Skeletal muscle satellite cell (primary cell): ENCODE measurements around the gene TTC16.

Experiments used
- H3K27me3 ChIP-seq: 2 replicates; pipeline ENCODE4 v1.7.0; 2013; ENCODE audit warnings: low read length; ENCODE audit not compliant: control insufficient read depth, insufficient read depth
- H3K36me3 ChIP-seq: 2 replicates; pipeline ENCODE4 v1.7.0; 2013; ENCODE audit warnings: mild to moderate bottlenecking, control low read depth, low read length; ENCODE audit not compliant: insufficient read depth
- H3K4me1 ChIP-seq: 2 replicates; pipeline ENCODE4 v1.7.0; 2013; ENCODE audit warnings: low read length; ENCODE audit not compliant: control insufficient read depth, insufficient read depth
- H3K4me2 ChIP-seq: 2 replicates; pipeline ENCODE4 v1.7.0; 2013; ENCODE audit warnings: mild to moderate bottlenecking, low read length
- H3K4me3 ChIP-seq: 2 replicates; pipeline ENCODE4 v1.7.0; 2013; ENCODE audit warnings: low read length
- H3K9ac ChIP-seq: 2 replicates; pipeline ENCODE4 v1.7.0; 2013; ENCODE audit warnings: mild to moderate bottlenecking, low read depth, low read length, moderate library complexity
- H3K9me3 ChIP-seq: replicated peaks from 2 replicates; pipeline ENCODE4 v1.7.0; 2013; ENCODE audit warnings: mild to moderate bottlenecking, control low read depth, low read length

TTC16 gene

DNA sequence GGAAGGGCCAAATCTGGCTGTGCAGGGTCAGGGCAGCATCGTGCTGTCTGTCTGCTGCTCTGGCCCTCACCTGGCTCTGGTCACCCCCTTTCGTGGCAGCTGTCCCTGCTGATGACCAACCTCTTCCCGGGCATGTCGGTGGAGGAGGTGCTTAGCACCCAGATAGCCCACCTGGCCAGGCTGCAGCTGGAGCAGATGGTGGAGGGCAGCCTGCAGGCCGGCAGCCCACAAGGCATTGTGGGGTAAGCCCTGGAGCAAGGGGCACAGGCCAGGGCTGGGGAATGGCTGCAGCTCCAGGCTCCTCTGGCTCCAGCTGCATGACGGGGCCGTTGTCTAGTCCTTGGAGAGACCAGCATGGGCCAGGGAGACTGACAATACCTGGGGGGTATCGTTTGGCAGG is 11.0 kb downstream of the TTC16 start:
- Histone ChIP-seq H3K27me3 (no peaks in the 10 kb centered on the region), H3K9me3 (no peaks in the 10 kb centered on the region), H3K4me3 (no peak overlapping the region), H3K36me3 (no peaks in the 10 kb centered on the region), H3K9ac (no peak overlapping the region), H3K4me2 (no peak overlapping the region), H3K4me1 (peaks cover 20% of the 10 kb centered on the region)

DNA sequence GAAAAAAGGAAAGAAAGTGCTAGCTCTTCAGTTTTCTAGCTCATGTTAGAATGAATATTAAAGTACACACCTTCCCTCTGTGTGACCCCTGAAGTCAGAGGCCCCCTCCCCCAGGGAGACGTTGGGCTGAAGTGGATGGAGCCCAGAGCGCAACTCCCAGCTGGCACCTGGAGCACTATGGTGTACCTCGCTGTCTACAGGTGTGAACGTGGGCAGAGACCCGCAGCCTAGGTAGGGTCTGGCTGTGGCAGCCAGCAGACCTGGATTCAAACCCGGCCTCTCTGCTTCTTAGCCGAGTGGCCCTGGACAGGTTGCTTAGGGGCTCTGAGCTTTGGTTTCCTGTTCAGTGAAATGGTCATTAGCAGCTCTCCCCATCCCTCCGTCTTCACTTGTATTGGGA is 12.9 kb downstream of the TTC16 start:
- H3K36me3 ChIP-seq: no peaks in the 10 kb centered on the region
- peaks cover 10% of the 10 kb centered on the region for H3K4me1 ChIP-seq
- H3K9me3 ChIP-seq: no peaks in the 10 kb centered on the region
- no peak overlapping the region for H3K4me3 ChIP-seq
- no peak overlapping the region for H3K9ac ChIP-seq
- no peak overlapping the region for H3K4me2 ChIP-seq
- H3K27me3 ChIP-seq: no peaks in the 10 kb centered on the region

DNA sequence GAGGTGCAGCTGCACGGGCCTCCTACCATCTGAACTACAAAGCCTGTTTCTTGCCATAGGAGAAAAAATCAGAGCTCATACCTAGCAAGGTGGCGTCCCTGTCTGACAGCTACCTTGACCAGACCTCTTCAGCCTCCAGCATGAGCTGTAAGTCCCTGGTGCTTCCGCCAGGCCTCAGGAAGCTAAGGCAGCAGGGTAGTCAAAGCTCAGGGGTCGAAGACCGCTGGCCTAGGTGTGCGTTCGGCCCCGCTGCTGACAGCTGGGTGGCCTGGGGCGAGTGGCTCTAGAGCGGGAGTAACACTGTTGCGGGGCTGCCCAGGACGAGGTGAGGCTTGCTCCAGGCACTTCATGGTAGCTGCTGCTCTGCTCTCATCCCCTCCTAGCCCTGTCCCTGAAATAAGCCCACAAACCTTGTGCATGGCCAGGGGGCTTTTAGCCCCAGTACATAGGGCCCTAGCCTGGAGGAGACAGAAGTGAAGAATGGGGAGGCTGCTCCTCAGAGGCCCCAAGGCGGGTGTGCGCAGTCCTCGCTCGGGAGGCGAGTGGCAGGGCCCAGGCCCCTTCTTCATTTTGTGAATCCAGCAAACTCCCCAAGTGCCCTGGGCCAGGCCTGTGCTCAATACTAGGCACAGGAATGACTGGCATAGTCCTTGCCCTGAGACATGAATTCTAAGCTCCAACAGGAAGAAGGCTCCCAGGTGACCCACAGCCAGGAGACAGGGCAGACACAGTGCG is 13.8 kb downstream of the TTC16 start:
- no peak overlapping the region for H3K4me3 ChIP-seq
- H3K36me3 ChIP-seq: no peaks in the 10 kb centered on the region
- no peak overlapping the region for H3K4me2 ChIP-seq
- no peak overlapping the region for H3K9ac ChIP-seq
- peaks cover 8% of the 10 kb centered on the region for H3K4me1 ChIP-seq
- H3K9me3 ChIP-seq: no peaks in the 10 kb centered on the region
- no peaks in the 10 kb centered on the region for H3K27me3 ChIP-seq

DNA sequence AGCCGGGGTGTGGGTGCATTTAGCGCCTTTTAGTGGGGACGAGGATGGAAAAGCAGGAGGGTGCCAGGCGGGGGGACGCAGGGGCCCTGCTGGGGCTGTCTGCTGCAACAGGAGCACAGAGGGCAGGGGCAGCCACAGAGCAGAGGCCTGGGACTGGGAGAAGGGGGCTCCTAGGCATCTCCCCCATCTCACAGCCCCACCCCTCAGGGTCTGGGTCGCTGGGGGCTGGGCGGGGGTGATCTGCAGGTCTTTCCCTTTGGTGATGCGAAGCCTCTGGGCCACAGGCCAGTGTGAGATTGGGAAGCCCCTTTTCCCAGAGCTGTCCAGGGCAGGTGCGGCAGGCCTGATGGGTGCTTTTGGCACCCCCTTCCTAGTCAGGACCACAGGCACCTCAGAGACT is 14.4 kb downstream of the TTC16 start:
- no peak overlapping the region for H3K4me3 ChIP-seq
- peaks cover 6% of the 10 kb centered on the region for H3K4me1 ChIP-seq
- H3K27me3 ChIP-seq: no peaks in the 10 kb centered on the region
- H3K9me3 ChIP-seq: no peaks in the 10 kb centered on the region
- H3K4me2 ChIP-seq: no peak overlapping the region
- no peaks in the 10 kb centered on the region for H3K36me3 ChIP-seq
- H3K9ac ChIP-seq: no peak overlapping the region

DNA sequence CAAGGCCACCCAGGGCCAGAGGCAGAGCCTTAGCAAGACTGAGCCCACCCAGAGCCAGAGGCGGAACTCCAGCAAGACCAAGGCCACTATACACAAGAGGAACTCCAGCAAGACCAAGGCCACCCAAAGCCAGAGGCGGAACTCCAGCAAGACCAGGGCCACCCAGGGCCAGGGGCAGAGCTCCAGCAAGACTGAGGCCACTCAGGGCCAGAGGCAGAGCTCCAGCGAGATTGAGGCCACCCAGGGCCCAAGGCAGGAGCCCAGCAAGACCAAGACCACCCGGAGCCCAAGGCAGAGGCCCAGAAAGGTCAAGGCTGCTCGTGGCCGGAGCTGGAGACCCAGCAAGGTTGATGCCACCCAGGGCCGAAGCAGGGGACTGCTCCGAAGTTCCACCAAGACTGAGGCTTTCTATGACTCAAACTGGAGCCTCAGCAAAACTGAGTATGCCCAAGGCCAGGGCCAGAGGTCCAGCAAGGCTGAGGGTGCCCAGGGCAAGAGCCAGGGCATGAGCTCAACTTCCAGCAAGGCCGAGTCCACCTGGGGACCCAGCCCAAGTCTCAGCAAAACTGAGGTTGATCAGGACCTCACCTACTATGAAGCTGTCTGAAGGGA is 15.0 kb downstream of the TTC16 start:
- Histone ChIP-seq H3K4me1 (peaks cover 10% of the 10 kb centered on the region), H3K36me3 (no peaks in the 10 kb centered on the region), H3K4me2 (no peak overlapping the region), H3K9ac (no peak overlapping the region), H3K4me3 (no peak overlapping the region), H3K27me3 (no peaks in the 10 kb centered on the region), H3K9me3 (no peaks in the 10 kb centered on the region)

DNA sequence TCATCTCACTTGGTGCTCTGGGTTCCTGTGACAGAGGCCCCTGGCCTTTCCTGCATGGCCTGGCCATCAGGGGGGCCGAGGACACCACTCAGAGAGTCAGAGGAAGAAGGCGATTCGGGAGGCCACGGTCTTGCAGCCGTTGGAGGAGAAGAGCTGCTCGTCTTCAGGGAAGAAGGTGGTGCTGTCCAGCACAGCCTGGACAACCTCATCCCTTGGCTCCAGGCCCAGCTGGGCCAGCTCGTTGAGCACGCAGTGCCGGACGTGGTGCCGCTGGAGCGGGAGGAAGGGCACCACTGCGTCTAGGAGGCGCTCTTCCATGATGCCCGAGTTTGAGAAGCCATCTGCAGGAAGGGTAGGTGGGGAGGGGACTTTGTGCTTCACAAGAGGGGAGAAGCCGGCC is 16.1 kb downstream of the TTC16 start:
- Histone ChIP-seq H3K4me1 (peaks cover 10% of the 10 kb centered on the region), H3K4me3 (no peak overlapping the region), H3K36me3 (no peaks in the 10 kb centered on the region)

DNA sequence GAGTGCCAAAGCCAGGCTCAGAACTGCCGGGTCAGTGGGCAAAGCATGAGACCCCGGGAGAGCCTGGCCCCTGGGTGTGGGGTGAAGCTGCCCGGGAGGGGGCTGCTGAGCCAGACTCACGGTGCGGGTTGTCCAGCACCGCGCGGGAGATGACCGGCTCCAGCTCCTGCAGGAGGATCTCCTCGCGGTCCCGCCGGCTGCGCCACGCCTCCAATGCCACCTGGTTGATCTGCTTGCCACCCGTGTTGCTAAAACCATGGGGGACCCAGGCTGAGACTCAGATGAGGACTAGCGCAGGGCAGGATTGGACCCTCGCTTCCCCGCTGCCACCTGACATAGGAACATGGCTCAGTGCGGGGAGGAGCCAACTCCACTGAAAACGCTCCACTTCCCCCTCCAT is 16.6 kb downstream of the TTC16 start:
- no peak overlapping the region for H3K4me2 ChIP-seq
- no peaks in the 10 kb centered on the region for H3K9me3 ChIP-seq
- no peaks in the 10 kb centered on the region for H3K36me3 ChIP-seq
- H3K4me1 ChIP-seq: peaks cover 10% of the 10 kb centered on the region
- H3K27me3 ChIP-seq: peaks cover 3% of the 10 kb centered on the region
- H3K9ac ChIP-seq: no peak overlapping the region
- no peak overlapping the region for H3K4me3 ChIP-seq

More for the DNA sequence above, 16.1 kb downstream of the TTC16 start:
- Histone ChIP-seq H3K9ac (no peak overlapping the region), H3K27me3 (no peaks in the 10 kb centered on the region), H3K9me3 (no peaks in the 10 kb centered on the region), H3K4me2 (no peak overlapping the region)

DNA sequence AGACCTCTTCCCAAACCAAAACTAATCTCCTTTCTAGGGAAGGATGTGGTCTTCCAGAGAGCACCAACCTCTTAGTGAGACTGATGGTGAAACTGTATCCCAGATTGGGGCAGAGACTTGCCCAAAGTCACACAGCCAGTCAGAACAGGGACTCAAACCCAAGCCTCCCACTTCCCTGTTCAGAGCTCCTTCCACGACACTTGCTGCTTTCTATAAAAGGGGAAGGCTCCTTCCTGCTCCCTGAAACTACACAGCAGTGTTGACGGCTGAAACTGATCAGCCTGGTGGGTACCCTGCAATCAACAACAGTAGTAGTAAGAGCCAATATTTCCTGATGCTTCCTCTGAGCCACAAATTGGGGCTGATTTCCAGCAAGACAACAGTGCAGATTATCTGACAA is 17.7 kb downstream of the TTC16 start:
- Histone ChIP-seq H3K4me2 (no peak overlapping the region), H3K9ac (no peak overlapping the region), H3K4me1 (peaks cover 10% of the 10 kb centered on the region), H3K9me3 (no peaks in the 10 kb centered on the region), H3K36me3 (no peaks in the 10 kb centered on the region), H3K27me3 (peaks cover 11% of the 10 kb centered on the region), H3K4me3 (no peak overlapping the region)

DNA sequence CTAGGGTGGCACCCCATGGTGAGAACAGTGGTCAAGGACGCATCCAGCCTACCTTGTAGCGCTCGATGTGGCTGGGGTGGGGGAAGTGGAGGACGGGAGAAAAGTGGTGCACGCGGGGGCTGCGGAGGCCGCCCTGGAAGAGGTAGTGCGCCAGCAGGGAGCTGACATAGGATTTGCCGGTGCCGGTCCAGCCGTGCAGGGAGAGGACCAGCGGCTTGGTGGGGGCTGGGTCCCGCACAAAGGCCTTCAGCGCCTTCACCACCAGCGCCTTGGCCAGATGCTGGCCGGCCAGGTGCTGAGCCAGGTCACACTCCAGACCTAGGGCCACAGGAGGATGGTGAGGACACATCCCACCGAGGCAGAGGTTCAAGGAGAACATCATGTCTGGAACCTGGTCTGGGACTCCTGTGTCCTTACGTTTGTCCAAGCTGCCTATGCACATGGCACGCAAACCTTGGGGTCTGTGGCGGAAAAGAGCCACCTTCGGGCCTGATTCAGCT is 18.4 kb downstream of the TTC16 start:
- H3K9ac ChIP-seq: peak overlapping the region; percentile 81
- H3K4me1 ChIP-seq: peaks cover 10% of the 10 kb centered on the region
- H3K4me2 ChIP-seq: peak overlapping the region; percentile 90
- H3K4me3 ChIP-seq: peak overlapping the region; percentile 78
- no peaks in the 10 kb centered on the region for H3K36me3 ChIP-seq
- H3K27me3 ChIP-seq: peaks cover 11% of the 10 kb centered on the region
- H3K9me3 ChIP-seq: no peaks in the 10 kb centered on the region

DNA sequence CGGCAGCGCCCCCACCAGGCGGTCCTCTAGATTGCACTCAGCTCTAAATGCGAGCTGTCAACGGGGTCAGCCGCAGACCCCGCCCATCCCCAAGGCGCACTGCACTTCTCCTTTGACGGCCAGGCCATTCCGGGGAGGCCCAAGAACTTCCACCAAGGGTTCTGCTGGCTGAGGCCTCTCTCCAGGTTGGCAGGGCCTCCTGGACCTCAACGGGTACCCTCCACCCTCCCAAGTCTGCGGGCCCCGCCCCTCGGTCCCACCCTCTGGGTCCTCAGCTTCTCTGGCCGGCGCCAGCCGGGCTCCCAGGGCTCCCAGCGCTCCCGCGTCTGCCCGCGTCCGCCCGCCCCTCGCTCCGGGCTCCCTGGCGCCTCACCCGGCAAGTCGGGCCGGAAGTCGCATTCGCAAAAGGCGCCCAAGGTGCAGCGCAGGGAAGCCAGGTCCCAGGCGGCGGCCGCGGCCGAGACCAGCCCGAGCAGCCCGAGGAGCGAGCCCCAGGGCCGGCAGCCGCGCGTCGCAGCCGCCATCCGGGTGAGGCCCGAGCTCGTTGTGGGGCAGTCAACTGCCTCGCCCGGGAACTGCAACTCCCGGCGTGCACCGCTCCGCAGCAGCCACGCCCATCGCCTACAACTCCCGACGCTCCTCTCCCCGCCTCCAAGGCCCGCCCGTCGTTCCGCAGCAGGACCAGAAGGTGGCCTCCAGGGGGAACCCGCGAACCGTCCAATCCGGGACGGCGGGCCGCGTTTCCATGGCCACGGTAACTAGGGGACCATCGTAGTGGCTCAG is 19.1 kb downstream of the TTC16 start, which contains the start of gene TOR2A:
TSS of gene TOR2A (minus strand) at position 548 of the 783 bp plus-strand sequence. CDS start at position 524, 24 bp downstream.
- Histone ChIP-seq H3K4me1 (peaks cover 12% of the 10 kb centered on the region), H3K9ac (peak within 1 kb of the TSS; percentile 81), H3K9me3 (no peaks in the 10 kb centered on the region), H3K4me2 (peak within 1 kb of the TSS; percentile 90), H3K27me3 (peaks cover 11% of the 10 kb centered on the region), H3K36me3 (no peaks in the 10 kb centered on the region), H3K4me3 (peak within 1 kb of the TSS; percentile 78)

DNA sequence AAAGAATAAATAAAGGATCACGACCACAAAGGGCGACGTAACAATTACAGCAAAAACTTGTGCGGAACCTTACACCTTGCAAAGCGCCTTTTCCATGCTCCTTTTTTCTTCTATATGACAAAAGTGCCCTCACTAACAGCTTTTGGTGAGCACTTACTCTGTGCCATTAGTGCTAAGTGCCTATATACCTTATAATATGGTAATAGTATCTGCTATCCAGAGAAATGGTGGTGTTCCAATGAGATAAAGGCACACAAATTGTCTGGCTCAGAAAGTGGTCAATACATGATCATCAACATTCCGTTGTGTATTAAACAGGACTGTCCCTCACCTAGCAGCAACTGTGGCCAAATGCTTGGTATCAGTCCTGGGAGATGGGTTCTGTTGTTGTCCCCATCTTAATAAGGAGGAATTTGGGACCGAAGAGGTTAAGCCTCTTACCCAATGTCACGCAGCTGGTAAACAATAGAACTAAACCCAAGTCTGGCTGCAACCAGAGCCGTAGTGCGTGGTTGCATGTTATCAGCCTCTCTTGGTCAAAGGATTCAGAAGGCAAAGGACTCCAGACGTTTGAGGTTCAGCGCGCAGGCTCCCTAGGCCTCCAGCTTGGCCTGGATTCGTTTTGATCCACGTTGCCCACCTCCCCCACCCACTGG is 19.8 kb downstream of the TTC16 start:
- Histone ChIP-seq H3K36me3 (no peaks in the 10 kb centered on the region), H3K4me2 (peak overlapping the region; percentile 23), H3K4me3 (no peak overlapping the region), H3K4me1 (peaks cover 19% of the 10 kb centered on the region), H3K9ac (no peak overlapping the region), H3K9me3 (no peaks in the 10 kb centered on the region), H3K27me3 (peaks cover 11% of the 10 kb centered on the region)
